Calu3 (cell line): ENCODE measurements around the gene KCNC4. TPM values are rescaled to one million over a fixed set of nuclear protein-coding genes. Genes with fewer than 3 reads are reported as not detected.

Source experiments
- BruUV-seq: library from RNA; stranded (reverse); fragments of 400-500 nt; replicated peaks from 2 replicates; lab custom pipeline; 2021; lab: Mats Ljungman, UMichigan
- CTCF ChIA-PET: fragments of 300-600 bp; sonication (Branson Sonifier 250); formaldehyde crosslinking; loops from one replicate; lab custom pipeline; 2022; ENCODE audit warnings: antibody characterized with exemption; lab: Charles Lee
- DNase-seq: peaks from one replicate; pipeline ENCODE4 v3.0.0; 2022
- H3K27ac Mint-ChIP-seq: one replicate; pipeline ENCODE4 v1.8.0; 2022; ENCODE audit warnings: mixed read lengths; ENCODE audit not compliant: unreplicated experiment
- H3K27me3 Mint-ChIP-seq: one replicate; pipeline ENCODE4 v1.8.0; 2022; ENCODE audit warnings: mixed read lengths; ENCODE audit not compliant: unreplicated experiment
- H3K36me3 Mint-ChIP-seq: one replicate; pipeline ENCODE4 v1.8.0; 2022; ENCODE audit warnings: mild to moderate bottlenecking, moderate library complexity, mixed read lengths; ENCODE audit not compliant: insufficient read depth, unreplicated experiment
- H3K4me1 Mint-ChIP-seq: one replicate; pipeline ENCODE4 v1.8.0; 2022; ENCODE audit warnings: mild to moderate bottlenecking, low read depth, mixed read lengths; ENCODE audit not compliant: unreplicated experiment
- H3K4me3 Mint-ChIP-seq: one replicate; pipeline ENCODE4 v1.8.0; 2022; ENCODE audit warnings: mild to moderate bottlenecking, low read depth, moderate library complexity, mixed read lengths; ENCODE audit not compliant: unreplicated experiment
- H3K9me3 Mint-ChIP-seq: one replicate; pipeline ENCODE4 v1.8.0; 2022; ENCODE audit warnings: low read depth, mixed read lengths; ENCODE audit not compliant: unreplicated experiment
- CTCF ChIP-seq: fragments of 200-600 bp; IDR thresholded peaks from one replicate; pipeline ENCODE4 v1.8.0; 2022; ENCODE audit warnings: antibody characterized with exemption; ENCODE audit not compliant: unreplicated experiment
- intact Hi-C: fragments of 100-400 bp; cut with micrococcal nuclease; formaldehyde crosslinking; loops from one replicate; pipeline ENCODE4 v1.10.0; 2022; ENCODE audit not compliant: unreplicated experiment
- total RNA-seq: library from RNA; stranded (reverse); gene quantifications from 2 replicates; pipeline ENCODE4 v1.2.3, GENCODE V29; 2022

The KCNC4 gene
- total RNA-seq, 1 experiment from 2014 or later = 24.3 TPM

DNA sequence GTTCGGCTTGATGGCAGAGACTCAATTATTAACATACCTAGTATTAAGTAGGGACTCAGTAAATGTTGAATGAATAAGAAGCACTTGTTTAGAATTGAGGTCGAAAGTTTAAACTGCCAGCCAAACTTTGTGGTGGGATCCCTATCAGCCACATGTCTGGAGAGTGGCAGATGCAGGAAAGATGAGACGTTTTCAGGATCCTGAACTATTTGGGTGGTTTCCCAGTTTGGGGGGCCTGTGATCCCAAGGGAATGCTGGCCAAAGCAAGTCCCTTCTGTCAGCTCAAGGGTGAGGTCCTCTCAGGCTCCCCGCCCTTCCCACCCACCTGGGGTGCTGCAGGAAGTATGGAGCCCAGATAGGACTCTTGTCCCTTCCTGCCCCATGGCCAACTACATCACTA is 38.6 kb downstream of the KCNC4 start:
- Mint-ChIP-seq H3K36me3 (peaks cover 7% of the 10 kb centered on the region), H3K4me3 (no peak overlapping the region), H3K27ac (no peak overlapping the region), H3K4me1 (no peaks in the 10 kb centered on the region), H3K9me3 (no peaks in the 10 kb centered on the region), H3K27me3 (no peaks in the 10 kb centered on the region)
- no TSS peak for BruUV-seq
- intact Hi-C loops = no loop called here
- DNase-seq = no peak
- CTCF ChIA-PET = no interaction called here
- no peak for TF ChIP-seq CTCF

DNA sequence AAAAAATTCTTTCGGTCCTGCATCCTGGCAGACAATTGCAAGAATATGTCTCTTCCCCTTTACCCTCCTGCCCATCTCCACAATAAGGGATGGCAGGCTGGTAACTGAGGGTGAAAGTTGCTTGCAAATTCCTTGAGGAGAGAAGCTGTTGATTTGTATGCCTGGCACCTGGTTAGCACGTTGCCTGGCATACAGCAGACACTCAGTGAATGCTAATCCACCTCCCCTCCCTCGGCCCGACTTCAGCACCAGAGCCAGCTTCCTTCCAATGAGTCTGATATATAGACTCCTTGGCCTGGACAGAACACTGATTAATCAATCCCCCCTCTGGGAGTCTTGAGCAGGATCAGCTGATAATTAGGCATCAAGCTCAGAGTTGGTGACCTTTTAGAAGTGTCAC is 39.1 kb downstream of the KCNC4 start:
- Mint-ChIP-seq H3K36me3 (peaks cover 7% of the 10 kb centered on the region), H3K4me3 (no peak overlapping the region), H3K4me1 (no peaks in the 10 kb centered on the region), H3K27ac (no peak overlapping the region), H3K9me3 (no peaks in the 10 kb centered on the region), H3K27me3 (no peaks in the 10 kb centered on the region)
- DNase-seq = no peak
- no TSS peak for BruUV-seq
- CTCF ChIA-PET = no interaction called here
- TF ChIP-seq CTCF = no peak
- intact Hi-C loops = no loop called here

DNA sequence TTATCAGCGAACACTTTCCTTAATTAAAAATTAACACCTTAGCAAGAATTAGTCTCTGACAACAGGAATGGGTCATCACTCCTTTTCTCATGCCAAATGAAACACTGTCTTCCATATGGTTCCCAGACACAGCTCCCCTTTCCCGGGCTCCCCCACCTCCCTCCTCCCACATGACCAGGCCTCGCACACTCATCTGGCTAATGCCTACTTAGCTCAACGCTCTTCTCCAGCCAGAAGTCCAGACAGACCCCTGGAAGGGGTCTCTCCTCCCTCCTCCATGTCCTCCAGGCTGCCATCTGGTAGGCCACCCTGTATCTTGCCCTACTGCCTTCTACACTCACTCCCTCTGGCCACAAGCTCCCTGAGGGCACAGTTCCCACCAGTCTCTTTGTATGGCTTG is 39.9 kb downstream of the KCNC4 start:
- intact Hi-C loops = no loop called here
- DNase-seq = no peak
- Mint-ChIP-seq H3K9me3 (no peaks in the 10 kb centered on the region), H3K36me3 (peaks cover 7% of the 10 kb centered on the region), H3K27ac (no peak overlapping the region), H3K4me1 (no peaks in the 10 kb centered on the region), H3K27me3 (no peaks in the 10 kb centered on the region), H3K4me3 (no peak overlapping the region)
- BruUV-seq = no TSS peak
- no peak for TF ChIP-seq CTCF
- CTCF ChIA-PET = no interaction called here

DNA sequence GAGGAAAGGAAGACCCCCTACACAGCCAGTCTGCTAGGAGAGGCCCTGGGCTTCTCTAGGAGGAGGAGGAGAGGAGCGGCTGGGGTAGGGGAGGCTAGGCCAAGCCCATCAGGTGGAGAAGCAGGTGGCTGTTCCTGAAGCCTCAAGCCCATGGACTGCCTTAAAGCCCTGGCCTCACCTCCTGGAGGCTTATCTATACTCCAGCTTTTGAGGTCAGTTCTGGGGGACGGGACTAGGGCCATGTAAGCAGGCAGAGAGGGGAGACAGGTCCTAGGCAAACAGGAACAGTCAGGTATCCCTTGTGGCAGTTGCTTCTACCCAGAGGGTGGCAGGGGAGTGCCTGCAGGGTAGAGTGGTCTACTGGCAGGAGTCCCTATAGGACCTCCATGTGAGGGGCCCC is 40.6 kb downstream of the KCNC4 start:
- H3K27me3 Mint-ChIP-seq = no peaks in the 10 kb centered on the region
- intact Hi-C loops = no loop called here
- no TSS peak for BruUV-seq
- H3K4me1 Mint-ChIP-seq = no peaks in the 10 kb centered on the region
- DNase-seq = no peak
- H3K9me3 Mint-ChIP-seq = no peaks in the 10 kb centered on the region
- no peak overlapping the region for H3K27ac Mint-ChIP-seq
- no peak overlapping the region for H3K4me3 Mint-ChIP-seq
- CTCF ChIA-PET = no interaction called here
- no peak for TF ChIP-seq CTCF
- H3K36me3 Mint-ChIP-seq = peaks cover 7% of the 10 kb centered on the region

DNA sequence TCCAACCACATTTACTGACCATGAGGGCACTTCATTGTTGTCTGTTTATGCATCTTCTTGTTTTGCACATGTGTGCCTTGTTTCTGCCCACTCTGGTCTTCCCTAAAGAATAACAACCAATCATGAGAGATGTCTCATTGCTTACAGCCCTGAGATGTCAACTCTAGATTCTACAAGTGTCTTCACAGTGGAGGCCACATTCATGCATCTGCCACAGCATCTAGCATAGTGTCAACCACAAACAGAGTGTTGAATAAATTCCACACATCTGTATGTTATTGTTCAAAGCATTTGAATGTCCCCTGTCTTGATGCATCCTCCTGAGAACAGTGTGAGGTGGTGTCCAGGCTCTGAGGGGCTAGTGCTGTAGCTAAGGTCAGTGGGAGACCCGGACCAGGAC is 43.1 kb downstream of the KCNC4 start:
- DNase-seq = no peak
- no peak for TF ChIP-seq CTCF
- H3K9me3 Mint-ChIP-seq = no peaks in the 10 kb centered on the region
- no peaks in the 10 kb centered on the region for H3K36me3 Mint-ChIP-seq
- no peaks in the 10 kb centered on the region for H3K27me3 Mint-ChIP-seq
- H3K27ac Mint-ChIP-seq = no peak overlapping the region
- intact Hi-C loops = no loop called here
- no peaks in the 10 kb centered on the region for H3K4me1 Mint-ChIP-seq
- no peak overlapping the region for H3K4me3 Mint-ChIP-seq
- CTCF ChIA-PET = no interaction called here
- no TSS peak for BruUV-seq
